Subcutaneous adipose tissue (tissue), 4 donors: ENCODE data around the gene COL21A1. TPM values are rescaled to one million over a fixed set of nuclear protein-coding genes. Genes with fewer than 3 reads are reported as not detected.

Experiments
- total RNA-seq, 4 donors: library from RNA; depleted of rRNA; stranded (reverse); fragments of >200 nt; gene quantifications; one replicate each; pipeline ENCODE4 v1.1.0, GENCODE V29; 2016
- TF ChIP-seq, protein P1 (sequence below): fragments of 450-650 bp; IDR thresholded peaks from one replicate; pipeline ENCODE4 v1.5.1; 2016; ENCODE audit warnings: low read depth, mild to moderate bottlenecking, control low read depth, antibody characterized with exemption, moderate library complexity

COL21A1 gene
- total RNA-seq, 4 donors from 2014 or later: 1.1 to 28.3 (median 2.0) TPM

DNA sequence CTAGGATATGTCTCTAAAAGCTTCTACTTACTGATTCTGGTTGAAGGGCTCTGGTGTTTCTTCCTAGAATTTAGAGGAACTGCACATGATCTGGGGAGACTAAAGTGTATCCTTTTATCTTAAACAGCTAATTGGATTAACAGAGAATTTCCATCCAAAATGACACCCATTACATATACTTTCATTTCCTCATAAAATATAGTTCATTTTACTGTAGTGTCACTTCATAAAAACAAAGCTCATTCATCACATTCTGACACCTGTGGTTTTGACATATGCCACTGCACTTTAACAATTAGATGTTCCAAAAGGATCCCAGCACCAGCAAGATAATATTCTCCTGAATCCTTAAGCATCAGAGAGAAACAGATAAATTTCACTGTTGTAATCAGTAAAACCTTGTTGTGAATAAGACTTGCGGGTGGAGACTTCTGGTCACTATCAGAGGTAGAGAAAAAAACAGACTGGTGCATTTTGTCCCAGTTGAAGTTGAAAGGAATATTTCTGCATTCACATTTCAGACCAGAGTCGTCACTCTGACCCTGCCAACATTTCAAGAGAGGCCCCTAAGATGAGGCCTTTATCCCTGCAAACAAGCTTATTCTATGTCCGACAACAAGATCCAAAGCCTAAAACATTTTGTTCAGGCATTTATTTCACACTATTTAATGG is 196.7 kb downstream of the COL21A1 start:
- TF ChIP-seq, protein P1, sequence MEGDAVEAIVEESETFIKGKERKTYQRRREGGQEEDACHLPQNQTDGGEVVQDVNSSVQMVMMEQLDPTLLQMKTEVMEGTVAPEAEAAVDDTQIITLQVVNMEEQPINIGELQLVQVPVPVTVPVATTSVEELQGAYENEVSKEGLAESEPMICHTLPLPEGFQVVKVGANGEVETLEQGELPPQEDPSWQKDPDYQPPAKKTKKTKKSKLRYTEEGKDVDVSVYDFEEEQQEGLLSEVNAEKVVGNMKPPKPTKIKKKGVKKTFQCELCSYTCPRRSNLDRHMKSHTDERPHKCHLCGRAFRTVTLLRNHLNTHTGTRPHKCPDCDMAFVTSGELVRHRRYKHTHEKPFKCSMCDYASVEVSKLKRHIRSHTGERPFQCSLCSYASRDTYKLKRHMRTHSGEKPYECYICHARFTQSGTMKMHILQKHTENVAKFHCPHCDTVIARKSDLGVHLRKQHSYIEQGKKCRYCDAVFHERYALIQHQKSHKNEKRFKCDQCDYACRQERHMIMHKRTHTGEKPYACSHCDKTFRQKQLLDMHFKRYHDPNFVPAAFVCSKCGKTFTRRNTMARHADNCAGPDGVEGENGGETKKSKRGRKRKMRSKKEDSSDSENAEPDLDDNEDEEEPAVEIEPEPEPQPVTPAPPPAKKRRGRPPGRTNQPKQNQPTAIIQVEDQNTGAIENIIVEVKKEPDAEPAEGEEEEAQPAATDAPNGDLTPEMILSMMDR: no peak

DNA sequence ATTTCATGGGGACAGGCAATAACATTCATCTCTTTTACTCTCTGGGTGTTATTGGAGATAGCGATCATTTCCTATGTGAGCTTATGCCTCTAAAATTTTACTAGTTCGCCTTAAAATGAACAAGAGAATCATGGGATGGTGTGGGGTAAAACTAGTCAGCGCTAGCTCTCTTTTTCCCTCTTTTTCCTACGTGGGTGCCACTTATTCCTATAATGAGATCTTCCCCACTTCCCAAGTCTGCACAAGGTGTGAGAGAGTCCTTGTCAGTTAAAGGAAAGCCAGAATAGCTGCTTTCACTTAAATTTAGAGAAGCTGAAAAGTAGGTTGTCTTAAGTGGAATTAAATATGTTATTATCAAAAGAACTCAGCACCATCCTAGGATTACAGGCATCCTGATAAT is 198.8 kb downstream of the COL21A1 start:
- TF ChIP-seq, protein P1: no peak

DNA sequence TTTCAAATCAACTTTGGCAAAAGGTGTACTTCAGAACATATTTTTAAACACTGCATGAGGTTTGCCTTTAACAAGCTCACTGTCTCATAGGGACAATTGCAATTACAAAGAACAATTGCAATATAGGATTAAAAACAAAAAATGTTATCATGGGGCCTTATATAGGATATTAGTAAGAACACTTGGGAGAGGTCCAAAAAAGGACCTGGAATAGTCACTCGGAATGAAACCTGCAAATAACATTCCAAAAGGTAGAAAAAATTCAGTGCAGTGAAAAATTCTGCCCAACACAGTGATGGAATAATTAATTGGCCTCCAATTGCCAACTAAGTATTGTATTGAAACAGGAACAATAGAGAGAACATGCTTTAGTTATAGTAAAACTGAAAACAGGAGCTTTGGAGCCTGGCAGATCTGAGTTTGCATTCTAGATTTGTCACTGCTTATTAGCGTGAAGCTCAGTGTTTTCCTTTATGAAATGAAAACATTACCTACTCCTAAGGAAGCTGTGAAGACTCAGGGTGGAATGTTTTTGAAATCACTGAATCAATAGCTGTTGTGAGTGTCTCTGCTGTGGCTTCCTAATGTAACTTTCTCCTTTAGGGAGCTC is 199.3 kb downstream of the COL21A1 start:
- TF ChIP-seq, protein P1: no peak

DNA sequence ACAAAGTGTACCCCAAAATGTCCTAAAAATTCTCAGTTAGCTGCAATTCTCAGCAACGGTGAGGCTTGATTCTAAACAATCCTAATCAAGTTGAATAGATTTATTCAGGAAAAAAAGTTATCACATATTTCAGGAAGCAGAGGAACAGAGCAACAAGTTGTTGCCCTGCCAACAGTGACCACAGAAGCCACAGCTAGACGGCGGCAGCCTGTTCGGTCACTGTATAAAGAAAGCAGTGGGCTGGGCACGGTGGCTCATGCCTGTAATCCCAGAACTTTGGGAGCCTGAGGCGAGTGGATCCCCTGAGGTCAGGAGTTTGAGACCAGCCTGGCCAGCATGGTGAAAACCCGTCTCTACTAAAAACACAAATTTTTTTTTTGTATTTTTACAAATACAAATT is 200.8 kb downstream of the COL21A1 start:
- TF ChIP-seq, protein P1: no peak

DNA sequence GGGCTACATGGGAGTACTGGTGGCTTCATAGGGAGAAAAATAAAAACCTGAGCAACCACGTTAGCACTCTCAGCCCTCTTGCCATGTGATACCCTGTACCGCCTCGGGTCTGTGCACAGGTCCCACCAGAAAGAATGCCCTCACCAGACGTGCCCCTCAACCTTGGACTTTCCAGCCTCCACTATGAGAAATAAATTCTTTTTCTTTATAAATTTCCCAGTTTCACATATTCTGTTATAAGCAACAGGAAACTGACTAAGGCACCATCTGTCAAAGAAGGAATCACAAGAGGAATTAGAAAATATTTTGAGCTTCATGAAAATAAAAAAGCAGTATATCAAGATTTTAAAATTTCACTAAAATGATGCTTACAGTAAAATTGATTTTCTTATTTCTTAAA is 203.6 kb downstream of the COL21A1 start:
- TF ChIP-seq, protein P1: no peak

DNA sequence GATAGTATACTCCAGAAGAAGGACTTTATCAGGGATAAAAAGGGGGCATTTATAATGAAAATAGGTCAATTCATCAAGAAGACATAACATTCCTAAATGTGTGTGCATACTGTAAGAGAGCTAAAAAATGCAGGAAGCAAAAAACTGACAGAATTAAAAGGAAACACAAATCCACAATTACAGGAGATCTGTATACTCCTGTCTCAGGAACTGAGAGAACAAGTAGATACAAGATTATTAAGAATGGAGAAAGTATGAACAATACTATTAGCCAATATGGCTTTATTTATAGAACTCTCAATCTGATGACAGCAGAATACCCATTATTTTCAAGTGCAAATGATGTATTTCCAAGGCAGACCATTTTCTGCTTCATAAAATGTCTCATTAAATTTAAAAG is 204.3 kb downstream of the COL21A1 start:
- TF ChIP-seq, protein P1: no peak

DNA sequence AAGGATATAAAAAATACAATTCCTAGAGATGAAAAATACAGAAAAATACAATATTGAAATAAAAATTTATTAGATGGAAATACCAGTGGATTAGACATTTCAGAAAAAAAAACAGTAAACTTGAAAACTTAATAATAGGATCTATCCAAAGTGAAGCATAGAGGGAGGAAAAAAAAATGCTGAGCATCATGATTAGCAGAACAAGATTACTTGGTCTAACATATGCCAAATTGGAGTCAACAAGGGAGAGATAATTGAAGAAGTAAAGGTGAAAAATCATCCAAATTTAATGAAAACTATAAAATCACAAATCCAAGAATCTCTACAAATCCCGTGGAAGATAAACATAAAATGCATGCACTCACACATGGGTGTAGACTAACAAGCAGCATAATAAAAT is 205.8 kb downstream of the COL21A1 start:
- TF ChIP-seq, protein P1: no peak
